Naive thymus-derived CD8-positive, alpha-beta T cell (primary cell): Measurements from ENCODE around the gene ADH1B. TPM values are rescaled to one million over a fixed set of nuclear protein-coding genes. Genes with fewer than 3 reads are reported as not detected.
"Not testable (repeated sequence)": the region's sequence is repeated elsewhere in the genome, so short reads cannot be mapped to it uniquely, and the experiment has no call there.

ENCODE experiments used
- ATAC-seq, 2 donors: fragments of 150-1000 bp; cut with Tn5 transposase in 1 of 2; sonication (Bioruptor Pico), chemical (Tn5 transposase) in 1 of 2; 1 replicate in 1 of 2; 2 replicates in 1 of 2; pipeline ENCODE4 v1.10.0; 2021; ENCODE audit warnings: mild to moderate bottlenecking in 2 of 2, moderate library complexity in 2 of 2
- POLR2A ChIA-PET: fragments of 350-600 bp; sonication (Branson Sonifier 250); formaldehyde crosslinking; loops from one replicate; lab custom pipeline; 2021; ENCODE audit warnings: antibody characterized with exemption; lab: Charles Lee
- DNase-seq, 10 donors: peaks; one replicate each; pipeline versions ENCODE4 v3.0.0 to v3.0.0-alpha.2; 2020 to 2022
- H3K27ac Mint-ChIP-seq, 10 donors: one replicate each; pipeline ENCODE4 v1.8.0; 2020 to 2022; ENCODE audit warnings: mild to moderate bottlenecking in 10 of 10, mixed read lengths in 10 of 10, moderate library complexity in 4 of 10, inconsistent platforms in 1 of 10
- H3K27me3 Mint-ChIP-seq, 5 donors: one replicate each; pipeline ENCODE4 v1.8.0; 2021 to 2022; ENCODE audit warnings: mixed read lengths in 5 of 5
- H3K36me3 Mint-ChIP-seq, 3 donors: one replicate each; pipeline ENCODE4 v1.8.0; 2020 to 2022; ENCODE audit warnings: mixed read lengths in 3 of 3, mild to moderate bottlenecking in 2 of 3, inconsistent platforms in 1 of 3
- H3K4me1 Mint-ChIP-seq, 4 donors: one replicate each; pipeline ENCODE4 v1.8.0; 2021 to 2022; ENCODE audit warnings: mixed read lengths in 4 of 4
- H3K4me3 Mint-ChIP-seq, 10 donors: one replicate each; pipeline ENCODE4 v1.8.0; 2020 to 2022; ENCODE audit warnings: mild to moderate bottlenecking in 10 of 10, mixed read lengths in 10 of 10, moderate library complexity in 6 of 10, inconsistent platforms in 1 of 10
- H3K9me3 Mint-ChIP-seq, 9 donors: one replicate each; pipeline ENCODE4 v1.8.0; 2020 to 2022; ENCODE audit warnings: mixed read lengths in 9 of 9, mild to moderate bottlenecking in 3 of 9, inconsistent platforms in 1 of 9, moderate library complexity in 1 of 9
- polyA plus RNA-seq, 3 donors: library from polyadenylated mRNA; unstranded; fragments of 300-500 nt; fragmentation: Illumina TruSeq; gene quantifications; one replicate each; pipeline ENCODE4 v1.2.3, GENCODE V29; 2021
- total RNA-seq, 8 experiments: library from RNA in 2 of 8; stranded (reverse) in 2 of 8; gene quantifications; one replicate each; pipeline ENCODE4 v1.2.3 and lab custom pipeline; 2021 to 2026

The ADH1B gene
- total and polyA plus RNA-seq, 5 experiments from 2014 or later = not detected

- ATAC-seq (no peak), DNase-seq (no peak)
- Mint-ChIP-seq H3K4me1 (peaks cover under 1 to 11% (median 6%) of the 10 kb centered on the region in 4 donors), H3K27me3 (peaks cover 2 to 17% (median 10%) of the 10 kb centered on the region in 5 donors), H3K4me3 (no peak overlapping the region), H3K9me3 (peaks cover 0 to 22% (median 10%) of the 10 kb centered on the region in 9 donors), H3K27ac (no peak overlapping the region), H3K36me3 (peaks cover 0 to 15% (median 13%) of the 10 kb centered on the region in 3 donors)
- POLR2A ChIA-PET = no interaction called here
Observed at GRCh38 chr4:99351487-99351886, 30.3 kb upstream of the ADH1B start.

- ATAC-seq (no peak), DNase-seq (no peak)
- Mint-ChIP-seq H3K27me3 (peaks cover 4 to 27% (median 10%) of the 10 kb centered on the region in 5 donors), H3K36me3 (peaks cover 0 to 4% (median 4%) of the 10 kb centered on the region in 3 donors), H3K4me3 (no peak overlapping the region), H3K27ac (no peak overlapping the region), H3K9me3 (peaks cover 0 to 6% (median 4%) of the 10 kb centered on the region in 9 donors), H3K4me1 (peaks cover 0 to 5% (median 3%) of the 10 kb centered on the region in 4 donors)
- POLR2A ChIA-PET = no interaction called here
Observed at GRCh38 chr4:99349338-99349737, 28.1 kb upstream of the ADH1B start.

DNA sequence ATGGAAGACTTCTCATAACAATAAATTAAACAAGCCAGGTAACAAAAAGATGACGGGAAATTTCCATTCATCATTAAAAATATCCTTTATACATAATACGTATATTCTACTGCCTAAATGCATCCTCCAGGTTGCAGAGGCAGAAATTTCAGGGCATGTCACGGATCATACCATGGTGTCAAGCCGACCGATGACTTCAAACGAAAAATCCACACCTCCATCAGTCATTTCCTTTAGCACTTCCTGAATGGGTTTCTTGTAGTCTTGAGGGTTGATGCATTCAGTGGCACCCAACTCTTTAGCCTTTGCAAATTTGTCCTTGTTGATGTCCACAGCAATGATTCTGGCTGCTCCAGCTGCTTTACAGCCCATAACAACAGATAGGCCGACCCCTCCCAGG lies 21.4 kb upstream of the ADH1B start:
- H3K4me1 Mint-ChIP-seq, ATAC-seq, H3K9me3 Mint-ChIP-seq, H3K4me3 Mint-ChIP-seq, POLR2A ChIA-PET, H3K27ac Mint-ChIP-seq, H3K36me3 Mint-ChIP-seq, DNase-seq: not testable (repeated sequence)
- peaks cover 4 to 17% (median 8%) of the 10 kb centered on the region in 5 donors for H3K27me3 Mint-ChIP-seq

- Mint-ChIP-seq H3K36me3 (no peaks in the 10 kb centered on the region), H3K4me3 (no peak overlapping the region), H3K27me3 (peaks cover 4 to 22% (median 7%) of the 10 kb centered on the region in 5 donors), H3K4me1 (no peaks in the 10 kb centered on the region), H3K9me3 (no peaks in the 10 kb centered on the region), H3K27ac (no peak overlapping the region)
- no peak for DNase-seq
- no peak for ATAC-seq
- POLR2A ChIA-PET = no interaction called here
Observed at GRCh38 chr4:99341426-99341825, 20.2 kb upstream of the ADH1B start.

- DNase-seq (no peak), ATAC-seq (no peak)
- Mint-ChIP-seq H3K4me1 (no peaks in the 10 kb centered on the region), H3K36me3 (no peaks in the 10 kb centered on the region), H3K4me3 (no peak overlapping the region), H3K9me3 (no peaks in the 10 kb centered on the region), H3K27me3 (peaks cover 1 to 9% (median 7%) of the 10 kb centered on the region in 5 donors), H3K27ac (no peak overlapping the region)
- POLR2A ChIA-PET = no interaction called here
Observed at GRCh38 chr4:99339172-99339571, 18.0 kb upstream of the ADH1B start.

DNA sequence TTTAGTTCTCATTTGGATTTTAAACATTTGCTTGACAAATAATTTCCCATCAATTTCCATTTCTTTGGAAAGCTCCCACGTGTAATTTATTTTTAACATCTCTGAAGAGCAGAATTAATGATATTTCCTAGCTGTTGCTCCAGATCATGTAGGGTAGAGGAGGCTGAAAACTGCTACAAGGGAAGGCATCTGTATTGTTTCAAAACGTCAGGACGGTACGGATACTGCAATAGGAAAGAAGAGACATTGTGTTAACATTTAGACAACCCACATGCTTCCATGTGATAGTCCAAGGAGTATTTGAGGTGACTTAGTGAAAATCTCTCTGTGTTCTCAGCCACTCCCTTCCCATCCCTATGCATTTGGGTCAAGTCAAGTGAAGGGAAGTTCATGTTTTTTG lies 15.4 kb upstream of the ADH1B start:
- Mint-ChIP-seq H3K4me1 (no peaks in the 10 kb centered on the region), H3K4me3 (no peak overlapping the region), H3K27ac (no peak overlapping the region), H3K36me3 (no peaks in the 10 kb centered on the region), H3K27me3 (peaks cover 1 to 9% (median 6%) of the 10 kb centered on the region in 5 donors), H3K9me3 (no peaks in the 10 kb centered on the region)
- ATAC-seq (no peak), DNase-seq (no peak)
- POLR2A ChIA-PET = no interaction called here

DNA sequence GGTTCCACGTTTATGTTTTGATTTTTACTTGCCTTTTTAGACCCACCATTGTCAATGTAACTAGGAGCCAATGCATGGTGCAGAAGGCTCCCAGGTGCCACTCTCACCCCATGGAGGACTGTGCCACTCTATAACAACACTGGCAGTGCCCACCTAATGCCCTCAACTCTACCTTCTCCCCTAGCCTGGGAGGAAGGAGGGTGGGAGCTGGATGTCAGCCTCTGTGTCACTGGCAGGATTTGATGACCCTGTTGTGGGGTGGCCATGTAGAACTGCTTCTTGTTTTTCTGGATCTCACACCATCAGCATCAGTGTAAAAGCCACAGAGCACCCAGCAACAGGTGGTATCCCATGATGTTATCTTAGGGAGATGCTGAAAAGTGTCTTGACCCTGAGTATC lies 13.7 kb upstream of the ADH1B start:
- H3K27ac Mint-ChIP-seq = no peak overlapping the region
- no peaks in the 10 kb centered on the region for H3K36me3 Mint-ChIP-seq
- no peaks in the 10 kb centered on the region for H3K9me3 Mint-ChIP-seq
- no peak overlapping the region for H3K4me3 Mint-ChIP-seq
- ATAC-seq = no peak
- H3K4me1 Mint-ChIP-seq = no peaks in the 10 kb centered on the region
- POLR2A ChIA-PET = no interaction called here
- H3K27me3 Mint-ChIP-seq = peaks cover 0 to 9% (median 1%) of the 10 kb centered on the region in 5 donors
- no peak for DNase-seq

- Mint-ChIP-seq H3K27me3 (no peaks in the 10 kb centered on the region), H3K36me3 (no peaks in the 10 kb centered on the region), H3K27ac (no peak overlapping the region), H3K4me3 (no peak overlapping the region), H3K9me3 (peaks cover 0 to 8% (median 0%) of the 10 kb centered on the region in 9 donors), H3K4me1 (no peaks in the 10 kb centered on the region)
- DNase-seq (no peak), ATAC-seq (no peak)
- POLR2A ChIA-PET = no interaction called here
Observed at GRCh38 chr4:99330648-99331047, 9.4 kb upstream of the ADH1B start.

- Mint-ChIP-seq H3K4me3 (no peak overlapping the region), H3K27ac (no peak overlapping the region), H3K36me3 (no peaks in the 10 kb centered on the region), H3K27me3 (peaks cover 0 to 3% (median 0%) of the 10 kb centered on the region in 5 donors), H3K9me3 (peaks cover 0 to 8% (median 0%) of the 10 kb centered on the region in 9 donors), H3K4me1 (no peaks in the 10 kb centered on the region)
- ATAC-seq (no peak), DNase-seq (no peak)
- POLR2A ChIA-PET = no interaction called here
Observed at GRCh38 chr4:99329876-99330275, 8.7 kb upstream of the ADH1B start.

DNA sequence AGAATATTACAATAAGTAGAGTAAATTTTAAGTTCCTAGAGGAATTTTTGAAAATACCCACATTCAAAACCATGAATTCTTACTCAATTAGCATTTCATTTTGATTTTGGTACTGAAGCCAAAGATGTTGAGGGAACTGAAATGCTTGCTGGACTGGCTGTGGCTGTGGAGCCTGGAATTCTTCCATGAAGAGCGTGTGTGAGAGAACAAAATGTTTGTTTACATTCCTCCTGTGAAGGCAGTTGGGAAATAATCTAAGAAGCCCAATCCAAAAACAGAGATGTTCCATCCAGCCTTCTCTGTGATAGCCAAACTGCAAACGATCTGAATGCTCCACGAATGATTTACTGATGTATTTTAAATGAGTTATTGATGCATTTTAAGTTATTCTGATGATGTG lies 3.8 kb upstream of the ADH1B start:
- no peaks in the 10 kb centered on the region for H3K4me1 Mint-ChIP-seq
- POLR2A ChIA-PET = no interaction called here
- H3K27ac Mint-ChIP-seq = peak overlapping the region in 1 of 10 donors; percentile 16
- ATAC-seq (no peak), DNase-seq (no peak)
- no peaks in the 10 kb centered on the region for H3K36me3 Mint-ChIP-seq
- peaks cover 0 to 12% (median 1%) of the 10 kb centered on the region in 5 donors for H3K27me3 Mint-ChIP-seq
- H3K4me3 Mint-ChIP-seq = no peak overlapping the region
- H3K9me3 Mint-ChIP-seq = peaks cover 0 to 8% (median 0%) of the 10 kb centered on the region in 9 donors

DNA sequence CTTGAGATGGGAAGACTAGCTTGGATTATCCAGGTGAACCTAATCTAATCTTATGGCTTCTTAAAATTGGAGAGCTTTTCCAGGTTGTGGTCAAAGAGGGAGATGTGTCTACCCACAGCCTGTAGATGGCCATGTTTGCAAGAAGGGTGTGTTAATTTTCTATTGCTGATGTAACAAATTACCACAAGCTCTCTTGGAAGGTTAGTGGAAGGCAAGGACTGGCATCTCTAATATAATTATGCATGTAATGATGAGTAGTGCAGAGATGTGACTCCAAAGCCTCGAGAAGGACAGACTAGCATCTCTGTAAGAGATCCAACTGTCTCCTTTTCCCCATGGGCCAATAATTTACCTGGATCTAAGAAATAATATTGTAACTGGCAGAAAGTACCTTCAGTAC lies 3.2 kb upstream of the ADH1B start:
- Mint-ChIP-seq H3K36me3 (no peaks in the 10 kb centered on the region), H3K9me3 (peaks cover 0 to 8% (median 0%) of the 10 kb centered on the region in 9 donors), H3K27me3 (peaks cover under 1 to 12% (median 1%) of the 10 kb centered on the region in 5 donors), H3K27ac (no peak overlapping the region), H3K4me3 (no peak overlapping the region), H3K4me1 (no peaks in the 10 kb centered on the region)
- ATAC-seq (no peak), DNase-seq (no peak)
- POLR2A ChIA-PET = no interaction called here

GRCh38 chr4:99323756-99324155 lies 2.6 kb upstream of the ADH1B start:
- DNase-seq = no peak
- Mint-ChIP-seq H3K4me3 (no peak overlapping the region), H3K9me3 (peaks cover 0 to 6% (median 0%) of the 10 kb centered on the region in 9 donors), H3K4me1 (no peaks in the 10 kb centered on the region), H3K36me3 (no peaks in the 10 kb centered on the region), H3K27ac (no peak overlapping the region), H3K27me3 (peaks cover 2 to 12% (median 4%) of the 10 kb centered on the region in 5 donors)
- no peak for ATAC-seq
- POLR2A ChIA-PET = no interaction called here

DNA sequence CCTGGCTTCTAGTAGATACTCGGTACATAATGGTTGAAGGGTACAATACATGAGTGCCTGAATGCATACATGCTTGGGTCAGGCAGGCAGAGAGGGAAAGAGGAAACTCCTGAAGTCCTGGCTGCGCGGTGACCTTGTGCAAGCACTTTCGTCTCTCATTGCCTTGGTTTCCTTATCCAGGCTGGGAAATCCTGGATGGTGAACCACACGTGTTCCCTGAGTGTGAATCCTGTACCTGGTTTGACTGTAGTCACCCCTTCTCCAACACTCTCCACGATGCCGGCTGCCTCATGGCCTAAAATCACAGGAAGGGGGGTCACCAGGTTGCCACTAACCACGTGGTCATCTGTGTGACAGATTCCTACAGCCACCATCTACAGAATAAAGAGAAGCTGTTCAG lies 3.4 kb downstream of the ADH1B start:
- POLR2A ChIA-PET, DNase-seq, H3K27ac Mint-ChIP-seq, ATAC-seq, H3K4me1 Mint-ChIP-seq, H3K4me3 Mint-ChIP-seq, H3K36me3 Mint-ChIP-seq, H3K9me3 Mint-ChIP-seq, H3K27me3 Mint-ChIP-seq: not testable (repeated sequence)

- H3K9me3 Mint-ChIP-seq = no peaks in the 10 kb centered on the region
- POLR2A ChIA-PET = interaction anchor here (0.7 kb wide), 1 partner anchor 866 kb away, joined by 3 read pairs; no protein-coding TSS in a partner anchor
- peaks cover 1 to 8% (median 7%) of the 10 kb centered on the region in 5 donors for H3K27me3 Mint-ChIP-seq
- no peak for DNase-seq
- no peak overlapping the region for H3K27ac Mint-ChIP-seq
- no peak overlapping the region for H3K4me3 Mint-ChIP-seq
- no peaks in the 10 kb centered on the region for H3K4me1 Mint-ChIP-seq
- ATAC-seq = no peak
- no peaks in the 10 kb centered on the region for H3K36me3 Mint-ChIP-seq
Observed at GRCh38 chr4:99317354-99317753, 3.8 kb downstream of the ADH1B start.
